Measurements from ENCODE around the gene CLASP1. TPM values are rescaled to one million over a fixed set of nuclear protein-coding genes. Genes with fewer than 3 reads are reported as not detected.
"Not testable (repeated sequence)": the region's sequence is repeated elsewhere in the genome, so short reads cannot be mapped to it uniquely, and the experiment has no call there.

CLASP1 gene
- total RNA-seq, 1 donor from 2014 or later = 31.3 TPM

DNA sequence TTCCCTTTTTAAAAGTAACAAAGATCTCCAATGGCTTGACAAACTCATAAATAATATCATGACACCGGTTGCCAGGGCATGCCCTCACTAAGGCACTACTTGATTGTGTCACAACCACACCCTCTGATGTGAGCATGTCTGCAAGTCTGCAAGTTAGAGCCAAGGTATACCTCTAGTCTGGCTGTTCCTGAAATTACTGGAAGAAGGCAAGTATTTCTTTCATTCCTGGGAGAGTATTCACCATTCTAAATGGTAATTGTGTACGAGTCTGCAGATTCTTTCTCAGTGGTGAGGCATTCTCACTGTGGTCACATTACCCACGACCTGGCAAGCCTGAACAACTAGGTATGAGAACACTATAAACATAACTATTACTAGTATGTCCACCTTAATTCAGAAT is 144.3 kb downstream of the CLASP1 start:
- DNase-seq (ENCODE audit: low read depth, low spot score) = no peak

- no peak for DNase-seq (ENCODE audit: low read depth, low spot score)
Measured at GRCh38 chr2:121504316-121504715, 144.9 kb downstream of the CLASP1 start.

DNA sequence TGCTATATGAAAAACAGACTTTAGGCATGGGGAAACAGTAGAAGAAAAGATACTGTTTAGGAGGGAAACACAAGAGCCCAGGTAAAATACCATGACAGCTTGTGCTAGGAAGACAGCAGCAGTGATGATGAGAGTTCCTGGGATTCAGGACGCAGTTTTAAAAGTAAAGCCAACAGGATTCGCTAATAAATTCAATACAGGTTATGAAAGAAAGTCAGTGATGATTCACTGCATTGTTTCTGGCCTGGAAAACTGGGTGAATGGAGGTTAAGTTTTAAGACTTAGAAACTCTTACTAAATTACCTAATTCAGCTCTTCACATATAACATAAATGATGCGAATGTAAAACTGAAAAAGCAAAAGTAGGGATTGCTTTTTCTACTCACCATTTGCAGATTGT is 146.5 kb downstream of the CLASP1 start:
- DNase-seq (ENCODE audit: low read depth, low spot score) = no peak

DNA sequence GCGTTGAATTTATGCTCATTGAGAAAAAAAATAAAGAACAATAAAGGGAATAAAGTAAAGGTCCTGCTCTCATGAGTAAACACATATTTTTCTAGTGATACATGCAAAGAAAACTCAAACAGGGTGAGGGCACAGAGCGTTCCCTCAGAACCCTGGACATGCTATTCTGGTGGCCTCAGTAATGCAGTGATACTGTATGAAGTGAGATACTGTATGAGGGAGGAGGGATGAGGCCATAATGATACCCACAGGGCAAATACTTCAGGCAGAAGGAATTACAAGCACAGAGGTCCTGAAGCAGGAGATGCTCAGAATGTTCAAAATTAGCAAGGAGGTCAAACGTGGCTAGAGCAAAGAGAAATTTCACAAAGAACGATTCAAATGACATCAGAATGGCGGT is 147.0 kb downstream of the CLASP1 start:
- DNase-seq (ENCODE audit: low read depth, low spot score) = no peak

GRCh38 chr2:121501554-121501953 is 147.7 kb downstream of the CLASP1 start:
- DNase-seq (ENCODE audit: low read depth, low spot score) = no peak

- DNase-seq (ENCODE audit: low read depth, low spot score) = no peak
Measured at GRCh38 chr2:121501031-121501430, 148.2 kb downstream of the CLASP1 start.

DNA sequence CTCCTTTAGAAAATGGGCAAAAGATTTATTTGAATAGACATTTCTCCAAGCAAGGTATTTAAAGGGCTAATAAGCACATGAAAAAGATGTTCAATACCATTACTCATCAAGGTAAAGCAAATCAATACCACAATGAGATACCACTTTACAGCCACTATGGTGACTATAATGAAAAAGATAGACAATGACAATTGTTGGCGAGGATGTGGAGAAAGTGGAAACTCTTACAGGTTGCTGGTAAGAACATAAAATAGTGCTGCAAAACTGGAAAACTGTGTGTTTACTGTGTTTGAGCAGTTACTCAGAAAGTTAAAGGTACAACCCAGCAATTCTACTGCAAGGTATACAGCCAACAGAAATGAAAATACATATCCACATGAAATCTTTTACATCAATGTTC is 150.5 kb downstream of the CLASP1 start:
- DNase-seq (ENCODE audit: low read depth, low spot score) = no peak

GRCh38 chr2:121492409-121492808 is 156.9 kb downstream of the CLASP1 start:
- no peak for DNase-seq (ENCODE audit: low read depth, low spot score)

GRCh38 chr2:121491518-121491917 is 157.7 kb downstream of the CLASP1 start:
- DNase-seq (ENCODE audit: low read depth, low spot score) = no peak

- no peak for DNase-seq (ENCODE audit: low read depth, low spot score)
Measured at GRCh38 chr2:121490584-121491133, 158.6 kb downstream of the CLASP1 start.

DNA sequence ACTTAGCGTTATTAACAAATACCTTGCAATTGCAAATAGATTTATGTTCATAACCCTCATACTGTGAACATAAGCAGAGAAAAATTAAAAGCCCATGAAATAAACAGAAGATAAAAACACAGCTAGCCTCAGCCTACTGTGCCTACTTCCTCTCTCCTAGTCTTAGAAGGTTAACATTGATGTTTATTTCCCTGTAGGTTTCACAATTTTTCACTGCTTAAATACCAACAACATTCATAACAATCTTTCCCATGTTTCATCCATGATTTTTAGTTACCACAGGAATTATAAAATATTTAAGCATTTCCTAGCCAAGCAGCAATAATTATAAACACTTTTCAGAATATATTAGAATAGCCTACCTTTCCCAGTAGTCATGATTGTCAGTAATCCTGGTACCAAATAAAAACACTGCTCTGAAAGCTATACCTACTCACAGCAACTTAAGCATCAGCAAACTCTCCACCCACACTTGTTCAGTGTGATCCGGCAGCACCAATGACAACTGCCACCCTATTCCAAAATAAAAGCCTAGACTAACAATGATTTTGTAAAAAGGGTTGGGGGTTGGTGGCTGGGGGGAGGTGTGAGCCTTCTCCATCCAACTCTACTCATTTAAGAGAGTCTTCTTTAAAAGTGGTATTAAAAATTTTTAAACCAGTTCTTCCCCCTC is 159.2 kb downstream of the CLASP1 start:
- no peak for DNase-seq (ENCODE audit: low read depth, low spot score)

- DNase-seq (ENCODE audit: low read depth, low spot score) = no peak
Measured at GRCh38 chr2:121489284-121489683, 160.0 kb downstream of the CLASP1 start.

GRCh38 chr2:121486191-121486790 is 163.0 kb downstream of the CLASP1 start:
- DNase-seq (ENCODE audit: low read depth, low spot score) = no peak

- no peak for DNase-seq (ENCODE audit: low read depth, low spot score)
Measured at GRCh38 chr2:121485039-121485438, 164.2 kb downstream of the CLASP1 start.

DNA sequence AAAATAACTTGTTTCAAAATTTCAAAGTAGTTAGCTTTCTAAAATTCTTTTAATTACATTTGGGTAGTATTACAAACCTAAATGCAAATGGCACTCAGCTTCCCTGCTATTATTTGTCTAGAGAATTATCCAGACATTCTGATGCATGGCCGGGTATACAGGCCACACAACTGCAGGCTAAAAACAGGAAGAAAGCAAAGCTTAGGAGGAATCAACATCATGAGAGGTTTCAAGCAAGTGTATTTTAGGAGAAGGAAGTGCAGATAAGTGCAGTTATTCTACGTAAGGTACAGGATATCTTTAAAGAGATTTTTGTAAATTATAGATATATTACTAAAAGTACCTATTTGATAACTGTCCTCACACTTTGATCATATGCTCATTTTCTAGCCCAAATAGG is 165.4 kb downstream of the CLASP1 start:
- no peak for DNase-seq (ENCODE audit: low read depth, low spot score)

GRCh38 chr2:121483021-121483420 is 166.2 kb downstream of the CLASP1 start:
- DNase-seq (ENCODE audit: low read depth, low spot score) = no peak

DNA sequence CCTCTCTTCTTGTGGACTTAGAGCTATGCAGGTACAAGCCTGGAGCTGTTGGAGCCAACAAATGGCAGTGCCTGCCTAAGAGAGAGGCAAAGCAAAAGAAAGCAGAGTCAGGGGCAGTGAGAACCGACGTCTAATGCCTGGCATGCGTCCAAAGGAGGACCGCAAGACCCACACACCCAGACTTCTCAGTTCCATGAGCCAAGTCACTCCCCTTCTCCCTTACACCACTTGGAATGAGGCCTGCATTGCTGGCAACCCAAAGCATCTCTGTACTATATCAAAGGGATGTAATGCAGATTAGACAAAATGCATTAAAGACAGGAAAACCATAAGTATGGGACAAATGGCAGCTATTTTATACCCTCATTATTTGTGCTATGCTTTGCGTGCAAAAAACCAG is 168.4 kb downstream of the CLASP1 start:
- DNase-seq (ENCODE audit: low read depth, low spot score) = no peak

DNA sequence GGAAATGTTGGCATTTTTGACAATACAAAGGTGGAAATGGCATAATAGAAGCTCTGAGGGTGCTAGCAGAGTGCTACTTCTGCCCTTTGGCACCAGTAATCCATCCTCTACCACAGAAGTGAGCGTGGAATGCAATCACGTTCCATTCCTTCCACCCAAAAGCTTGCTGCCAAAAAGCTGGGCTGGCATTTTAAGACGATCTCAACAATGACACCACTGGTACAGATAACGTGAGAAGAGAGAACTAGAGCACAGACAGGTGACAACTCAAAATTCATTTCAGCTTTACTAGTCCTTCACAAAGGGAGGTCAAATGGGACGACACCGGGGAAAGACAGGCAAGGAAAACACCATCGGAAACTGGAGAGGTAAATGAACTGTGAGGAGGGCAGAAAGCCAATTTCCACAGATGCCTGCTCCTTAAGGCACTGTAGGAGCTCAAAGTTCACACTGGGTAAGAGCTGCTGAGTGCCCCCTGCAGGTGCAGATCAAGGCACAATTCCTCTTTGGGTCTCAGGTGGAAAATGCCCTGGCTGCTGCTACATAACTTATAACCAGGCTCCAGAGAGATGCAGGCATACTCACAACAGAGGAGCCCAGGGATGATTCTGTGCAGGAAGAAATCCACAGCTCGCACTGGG is 169.3 kb downstream of the CLASP1 start:
- no peak for DNase-seq (ENCODE audit: low read depth, low spot score)

- DNase-seq (ENCODE audit: low read depth, low spot score) = no peak
Measured at GRCh38 chr2:121478996-121479745, 170.1 kb downstream of the CLASP1 start.

DNA sequence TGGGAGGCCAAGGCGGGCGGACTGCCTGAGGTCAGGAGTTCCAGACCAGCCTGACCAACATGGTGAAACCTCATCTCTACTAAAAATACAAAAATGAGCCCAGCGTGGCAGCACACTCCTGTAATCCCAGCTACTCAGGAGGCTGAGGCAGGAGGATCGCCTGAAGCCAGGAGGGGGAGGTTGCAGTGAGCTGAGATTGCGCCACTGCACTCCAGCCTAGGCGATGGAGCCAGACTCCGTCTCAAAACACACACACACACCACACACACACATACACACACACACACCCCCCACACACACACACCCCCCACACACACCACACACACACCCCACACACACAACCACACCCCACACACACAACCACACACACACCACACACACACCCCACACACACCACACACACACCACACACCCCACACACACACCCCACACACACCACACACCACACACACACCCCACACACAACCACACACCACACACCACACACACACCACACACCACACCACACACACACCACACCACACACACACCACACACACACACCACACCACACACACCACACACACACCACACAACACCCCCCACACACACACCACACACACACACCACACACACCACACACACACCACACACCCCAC is 170.8 kb downstream of the CLASP1 start:
- not testable (repeated sequence) for DNase-seq (ENCODE audit: low read depth, low spot score)

GRCh38 chr2:121476684-121477083 is 172.6 kb downstream of the CLASP1 start:
- DNase-seq (ENCODE audit: low read depth, low spot score) = no peak
